Measurements from ENCODE around the gene BCLAF1.

The BCLAF1 gene

GRCh38 chr6:136289579-136290409 is at the start of gene BCLAF1:
BCLAF1 (minus strand) TSS chr6:136289846; CDS start chr6:136279866, 9,980 bp downstream.
- peak; percentile 96 for DNase-seq (ENCODE audit: low spot score)

GRCh38 chr6:136338486-136338885 is 48.8 kb upstream of the BCLAF1 start:
- no peak for DNase-seq (ENCODE audit: low spot score)

GRCh38 chr6:136337606-136338005 is 48.0 kb upstream of the BCLAF1 start:
- no peak for DNase-seq (ENCODE audit: low spot score)

GRCh38 chr6:136337121-136337520 is 47.5 kb upstream of the BCLAF1 start:
- no peak for DNase-seq (ENCODE audit: low spot score)

GRCh38 chr6:136335736-136336363 is 46.2 kb upstream of the BCLAF1 start:
- DNase-seq (ENCODE audit: low spot score) = no peak

- no peak for DNase-seq (ENCODE audit: low spot score)
Observed at GRCh38 chr6:136334853-136335252, 45.2 kb upstream of the BCLAF1 start.

- DNase-seq (ENCODE audit: low spot score) = no peak
Observed at GRCh38 chr6:136334465-136334846, 44.8 kb upstream of the BCLAF1 start.

GRCh38 chr6:136333824-136334464 is 44.3 kb upstream of the BCLAF1 start:
- DNase-seq (ENCODE audit: low spot score) = no peak

GRCh38 chr6:136331461-136331860 is 41.8 kb upstream of the BCLAF1 start:
- no peak for DNase-seq (ENCODE audit: low spot score)

- no peak for DNase-seq (ENCODE audit: low spot score)
Observed at GRCh38 chr6:136330634-136331033, 41.0 kb upstream of the BCLAF1 start.

GRCh38 chr6:136326038-136326553 is 36.5 kb upstream of the BCLAF1 start:
- no peak for DNase-seq (ENCODE audit: low spot score)

GRCh38 chr6:136324686-136325380 is 35.2 kb upstream of the BCLAF1 start:
- DNase-seq (ENCODE audit: low spot score) = no peak

- no peak for DNase-seq (ENCODE audit: low spot score)
Observed at GRCh38 chr6:136323431-136324112, 33.9 kb upstream of the BCLAF1 start.

GRCh38 chr6:136319732-136320131 is 30.1 kb upstream of the BCLAF1 start:
- no peak for DNase-seq (ENCODE audit: low spot score)

GRCh38 chr6:136318676-136319075 is 29.0 kb upstream of the BCLAF1 start:
- no peak for DNase-seq (ENCODE audit: low spot score)

GRCh38 chr6:136317971-136318370 is 28.3 kb upstream of the BCLAF1 start:
- no peak for DNase-seq (ENCODE audit: low spot score)

- DNase-seq (ENCODE audit: low spot score) = peak; percentile 46
Observed at GRCh38 chr6:136317021-136317694, 27.5 kb upstream of the BCLAF1 start.

GRCh38 chr6:136315594-136315993 is 25.9 kb upstream of the BCLAF1 start:
- DNase-seq (ENCODE audit: low spot score) = no peak

- DNase-seq (ENCODE audit: low spot score) = no peak
Observed at GRCh38 chr6:136312975-136313374, 23.3 kb upstream of the BCLAF1 start.

GRCh38 chr6:136309729-136310311 is 20.2 kb upstream of the BCLAF1 start:
- DNase-seq (ENCODE audit: low spot score) = no peak

- no peak for DNase-seq (ENCODE audit: low spot score)
Observed at GRCh38 chr6:136309171-136309570, 19.5 kb upstream of the BCLAF1 start.
